Activated CD4-positive, alpha-beta T cell treated with anti-CD3 and anti-CD28 coated beads, Interleukin-2, amount 10 ng/mL, durations not matched to agents 7 days and 5 days (primary cell): ENCODE data around the gene ZNF408. TPM values are rescaled to one million over a fixed set of nuclear protein-coding genes. Genes with fewer than 3 reads are reported as not detected.

Experiments used
- CTCF ChIA-PET: fragments of 350-600 bp; sonication (Branson Sonifier 250); formaldehyde crosslinking; loops from one replicate; lab custom pipeline; 2021; ENCODE audit warnings: antibody characterized with exemption; lab: Charles Lee
- POLR2A ChIA-PET: fragments of 350-600 bp; sonication (Branson Sonifier 250); formaldehyde crosslinking; loops from one replicate; lab custom pipeline; 2021; ENCODE audit warnings: antibody characterized with exemption; lab: Charles Lee
- DNase-seq: peaks from one replicate; pipeline ENCODE4 v3.0.0-alpha.2; 2020
- H3K27ac Mint-ChIP-seq: one replicate; pipeline ENCODE4 v1.8.0; 2021; ENCODE audit warnings: mild to moderate bottlenecking, moderate library complexity, mixed read lengths
- H3K27me3 Mint-ChIP-seq: one replicate; pipeline ENCODE4 v1.8.0; 2021; ENCODE audit warnings: mixed read lengths
- H3K36me3 Mint-ChIP-seq: one replicate; pipeline ENCODE4 v1.8.0; 2021; ENCODE audit warnings: low read depth, mixed read lengths
- H3K4me1 Mint-ChIP-seq: one replicate; pipeline ENCODE4 v1.8.0; 2021; ENCODE audit warnings: mixed read lengths
- H3K4me3 Mint-ChIP-seq: one replicate; pipeline ENCODE4 v1.8.0; 2021; ENCODE audit warnings: mild to moderate bottlenecking, moderate library complexity, mixed read lengths
- H3K9me3 Mint-ChIP-seq: one replicate; pipeline ENCODE4 v1.8.0; 2021; ENCODE audit warnings: mixed read lengths
- total RNA-seq, 2 experiments: library from RNA; stranded (reverse); gene quantifications; one replicate each; pipeline ENCODE4 v1.2.3, GENCODE V29; 2021

The ZNF408 gene
- total RNA-seq, 2 experiments from 2014 or later, result 11.7 to 16.3 TPM

- H3K27ac Mint-ChIP-seq, result peak overlapping the region; percentile 25
- H3K36me3 Mint-ChIP-seq, result peaks cover 38% of the 10 kb centered on the region
- H3K4me3 Mint-ChIP-seq, result no peak overlapping the region
- H3K9me3 Mint-ChIP-seq, result no peaks in the 10 kb centered on the region
- H3K27me3 Mint-ChIP-seq, result no peaks in the 10 kb centered on the region
- ChIA-PET CTCF (interaction anchor here (1.0 to 1.2 kb wide), 2 partner anchors 10 to 20 kb away, joined by 3 read pairs; no protein-coding TSS in a partner anchor), POLR2A (no interaction called here)
- DNase-seq, result no peak
- H3K4me1 Mint-ChIP-seq, result peaks cover 40% of the 10 kb centered on the region
These were observed 22.7 kb upstream of the ZNF408 start for GRCh38 chr11:46677991-46678740.

- Mint-ChIP-seq H3K27ac (peak overlapping the region; percentile 9), H3K4me1 (peaks cover 35% of the 10 kb centered on the region), H3K9me3 (no peaks in the 10 kb centered on the region), H3K4me3 (no peak overlapping the region), H3K36me3 (peaks cover 35% of the 10 kb centered on the region), H3K27me3 (no peaks in the 10 kb centered on the region)
- ChIA-PET POLR2A (no interaction called here), CTCF (interaction anchor here (0.6 to 1.2 kb wide), 3 partner anchors 9 to 165 kb away, joined by 3 read pairs; no protein-coding TSS in a partner anchor)
- DNase-seq, result no peak
These were observed 22.1 kb upstream of the ZNF408 start for GRCh38 chr11:46678741-46679130.

GRCh38 chr11:46679241-46680163, 21.3 kb upstream of the ZNF408 start:
- no peaks in the 10 kb centered on the region for H3K27me3 Mint-ChIP-seq
- H3K4me3 Mint-ChIP-seq, result no peak overlapping the region
- POLR2A ChIA-PET, result no interaction called here
- H3K9me3 Mint-ChIP-seq, result no peaks in the 10 kb centered on the region
- CTCF ChIA-PET, result interaction anchor here (0.6 to 1.9 kb wide), 4 partner anchors 8 to 166 kb away, joined by 3 to 5 read pairs (median 3); no protein-coding TSS in a partner anchor
- DNase-seq, result no peak
- peaks cover 29% of the 10 kb centered on the region for H3K4me1 Mint-ChIP-seq
- H3K27ac Mint-ChIP-seq, result no peak overlapping the region
- peaks cover 36% of the 10 kb centered on the region for H3K36me3 Mint-ChIP-seq

- CTCF ChIA-PET, result interaction anchor here (1.2 to 1.9 kb wide), 2 partner anchors 9 to 11 kb away, joined by 3 to 5 read pairs; no protein-coding TSS in a partner anchor
- POLR2A ChIA-PET, result no interaction called here
These were observed 20.6 kb upstream of the ZNF408 start for GRCh38 chr11:46680164-46680760.

GRCh38 chr11:46680815-46681214, 20.0 kb upstream of the ZNF408 start:
- H3K36me3 Mint-ChIP-seq, result peaks cover 33% of the 10 kb centered on the region
- DNase-seq, result no peak
- peaks cover 16% of the 10 kb centered on the region for H3K4me1 Mint-ChIP-seq
- no peaks in the 10 kb centered on the region for H3K9me3 Mint-ChIP-seq
- H3K4me3 Mint-ChIP-seq, result no peak overlapping the region
- H3K27me3 Mint-ChIP-seq, result no peaks in the 10 kb centered on the region
- POLR2A ChIA-PET, result interaction anchor here (0.7 kb wide), 1 partner anchor 523 kb away, joined by 3 read pairs; no protein-coding TSS in a partner anchor
- CTCF ChIA-PET, result interaction anchor here (0.6 to 1.9 kb wide), 3 partner anchors 10 to 329 kb away, joined by 3 to 5 read pairs (median 4); no protein-coding TSS in a partner anchor
- no peak overlapping the region for H3K27ac Mint-ChIP-seq

More at GRCh38 chr11:46680164-46680760, 20.6 kb upstream of the ZNF408 start:
- H3K4me3 Mint-ChIP-seq, result no peak overlapping the region
- peaks cover 21% of the 10 kb centered on the region for H3K4me1 Mint-ChIP-seq
- H3K36me3 Mint-ChIP-seq, result peaks cover 33% of the 10 kb centered on the region
- H3K9me3 Mint-ChIP-seq, result no peaks in the 10 kb centered on the region
- peak overlapping the region; percentile 25 for H3K27ac Mint-ChIP-seq
- no peak for DNase-seq
- H3K27me3 Mint-ChIP-seq, result no peaks in the 10 kb centered on the region

- no peak overlapping the region for H3K4me3 Mint-ChIP-seq
- POLR2A ChIA-PET, result no interaction called here
- peaks cover 33% of the 10 kb centered on the region for H3K36me3 Mint-ChIP-seq
- no peak overlapping the region for H3K27ac Mint-ChIP-seq
- DNase-seq, result no peak
- H3K27me3 Mint-ChIP-seq, result no peaks in the 10 kb centered on the region
- peaks cover 9% of the 10 kb centered on the region for H3K4me1 Mint-ChIP-seq
- CTCF ChIA-PET, result interaction anchor here (1.9 kb wide), 1 partner anchor 12 kb away, joined by 5 read pairs; no protein-coding TSS in a partner anchor
- H3K9me3 Mint-ChIP-seq, result no peaks in the 10 kb centered on the region
These were observed 19.0 kb upstream of the ZNF408 start for GRCh38 chr11:46681814-46682213.

GRCh38 chr11:46682773-46683752, 17.8 kb upstream of the ZNF408 start:
- POLR2A ChIA-PET, result no interaction called here

GRCh38 chr11:46684367-46684766, 16.5 kb upstream of the ZNF408 start:
- peaks cover 4% of the 10 kb centered on the region for H3K4me1 Mint-ChIP-seq
- no peak for DNase-seq
- peaks cover 39% of the 10 kb centered on the region for H3K36me3 Mint-ChIP-seq
- H3K27me3 Mint-ChIP-seq, result no peaks in the 10 kb centered on the region
- no peaks in the 10 kb centered on the region for H3K9me3 Mint-ChIP-seq
- ChIA-PET CTCF (interaction anchor here (0.5 to 2.3 kb wide), 5 partner anchors 10 to 68 kb away, joined by 3 to 8 read pairs (median 3); no protein-coding TSS in a partner anchor), POLR2A (no interaction called here)
- no peak overlapping the region for H3K27ac Mint-ChIP-seq
- H3K4me3 Mint-ChIP-seq, result no peak overlapping the region

More at GRCh38 chr11:46682773-46683752, 17.8 kb upstream of the ZNF408 start:
- H3K27me3 Mint-ChIP-seq, result no peaks in the 10 kb centered on the region
- DNase-seq, result no peak
- CTCF ChIA-PET, result interaction anchor here (0.8 to 1.8 kb wide), 3 partner anchors 12 to 67 kb away, joined by 3 to 6 read pairs (median 5); no protein-coding TSS in a partner anchor
- peaks cover 37% of the 10 kb centered on the region for H3K36me3 Mint-ChIP-seq
- H3K27ac Mint-ChIP-seq, result no peak overlapping the region
- H3K4me3 Mint-ChIP-seq, result no peak overlapping the region
- peaks cover 4% of the 10 kb centered on the region for H3K4me1 Mint-ChIP-seq
- no peaks in the 10 kb centered on the region for H3K9me3 Mint-ChIP-seq

GRCh38 chr11:46686886-46687795, 13.7 kb upstream of the ZNF408 start:
- no peak for DNase-seq
- CTCF ChIA-PET, result interaction anchor here (0.5 to 1.7 kb wide), 3 partner anchors 9 to 50 kb away, joined by 3 to 4 read pairs (median 3); no protein-coding TSS in a partner anchor
- no peak overlapping the region for H3K4me3 Mint-ChIP-seq
- POLR2A ChIA-PET, result no interaction called here
- H3K27me3 Mint-ChIP-seq, result no peaks in the 10 kb centered on the region
- H3K36me3 Mint-ChIP-seq, result peaks cover 34% of the 10 kb centered on the region
- H3K27ac Mint-ChIP-seq, result peak overlapping the region; percentile 50
- peaks cover 4% of the 10 kb centered on the region for H3K4me1 Mint-ChIP-seq
- H3K9me3 Mint-ChIP-seq, result no peaks in the 10 kb centered on the region

- CTCF ChIA-PET, result interaction anchor here (0.6 to 0.9 kb wide), 3 partner anchors 16 to 30 kb away, joined by 3 to 5 read pairs (median 4); no protein-coding TSS in a partner anchor
- POLR2A ChIA-PET, result interaction anchor here (0.6 kb wide), 1 partner anchor 16 kb away, joined by 3 read pairs; no protein-coding TSS in a partner anchor
- peaks cover 5% of the 10 kb centered on the region for H3K4me1 Mint-ChIP-seq
- H3K36me3 Mint-ChIP-seq, result peaks cover 42% of the 10 kb centered on the region
- H3K9me3 Mint-ChIP-seq, result no peaks in the 10 kb centered on the region
- no peak overlapping the region for H3K4me3 Mint-ChIP-seq
- no peak for DNase-seq
- no peaks in the 10 kb centered on the region for H3K27me3 Mint-ChIP-seq
- no peak overlapping the region for H3K27ac Mint-ChIP-seq
These were observed 10.1 kb upstream of the ZNF408 start for GRCh38 chr11:46690702-46691101.
